Measurements from ENCODE around the gene EOGT.

Gene EOGT

GRCh38 chr3:69013253-69014021 lies at the start of gene EOGT:
TSS of gene EOGT (minus strand) at chr3:69013684. CDS start at chr3:69009846, 3,838 bp downstream.
- no peak for DNase-seq (ENCODE audit: low read depth, low spot score)

GRCh38 chr3:69059688-69060087 lies 46.2 kb upstream of the EOGT start:
- no peak for DNase-seq (ENCODE audit: low read depth, low spot score)

- DNase-seq (ENCODE audit: low read depth, low spot score) = no peak
Observed at GRCh38 chr3:69058947-69059224, 45.4 kb upstream of the EOGT start.

GRCh38 chr3:69058180-69058946 lies 44.9 kb upstream of the EOGT start:
- no peak for DNase-seq (ENCODE audit: low read depth, low spot score)

GRCh38 chr3:69052472-69052898 lies 39.0 kb upstream of the EOGT start:
- no peak for DNase-seq (ENCODE audit: low read depth, low spot score)

GRCh38 chr3:69051756-69052471 lies 38.4 kb upstream of the EOGT start, which contains the start of gene TMF1:
TSS of gene TMF1 (minus strand) at chr3:69052333. CDS start at chr3:69052086, 247 bp downstream.
- peak; percentile 94 for DNase-seq (ENCODE audit: low read depth, low spot score)

- no peak for DNase-seq (ENCODE audit: low read depth, low spot score)
Observed at GRCh38 chr3:69048990-69049389, 35.5 kb upstream of the EOGT start.

GRCh38 chr3:69044608-69045007 lies 31.1 kb upstream of the EOGT start:
- no peak for DNase-seq (ENCODE audit: low read depth, low spot score)

- no peak for DNase-seq (ENCODE audit: low read depth, low spot score)
Observed at GRCh38 chr3:69033470-69033869, 20.0 kb upstream of the EOGT start.

GRCh38 chr3:69032737-69033136 lies 19.3 kb upstream of the EOGT start:
- DNase-seq (ENCODE audit: low read depth, low spot score) = no peak

GRCh38 chr3:69032142-69032541 lies 18.7 kb upstream of the EOGT start:
- DNase-seq (ENCODE audit: low read depth, low spot score) = no peak

- DNase-seq (ENCODE audit: low read depth, low spot score) = no peak
Observed at GRCh38 chr3:69031635-69032034, 18.2 kb upstream of the EOGT start.

- no peak for DNase-seq (ENCODE audit: low read depth, low spot score)
Observed at GRCh38 chr3:69020857-69021256, 7.4 kb upstream of the EOGT start.

- no peak for DNase-seq (ENCODE audit: low read depth, low spot score)
Observed at GRCh38 chr3:69020424-69020823, 6.9 kb upstream of the EOGT start.

GRCh38 chr3:69016901-69017300 lies 3.4 kb upstream of the EOGT start:
- no peak for DNase-seq (ENCODE audit: low read depth, low spot score)

- no peak for DNase-seq (ENCODE audit: low read depth, low spot score)
Observed at GRCh38 chr3:69016102-69016501, 2.6 kb upstream of the EOGT start.

- DNase-seq (ENCODE audit: low read depth, low spot score) = no peak
Observed at GRCh38 chr3:69014022-69014580, 617 bp upstream of the EOGT start.

GRCh38 chr3:69012800-69013252 lies 658 bp downstream of the EOGT start:
- DNase-seq (ENCODE audit: low read depth, low spot score) = no peak

GRCh38 chr3:69012100-69012799 lies 1.2 kb downstream of the EOGT start:
- DNase-seq (ENCODE audit: low read depth, low spot score) = no peak

GRCh38 chr3:69011096-69011730 lies 2.3 kb downstream of the EOGT start:
- DNase-seq (ENCODE audit: low read depth, low spot score) = no peak
